ENCODE measurements around the gene TAGLN2. TPM values are rescaled to one million over a fixed set of nuclear protein-coding genes. Genes with fewer than 3 reads are reported as not detected.

TAGLN2 gene
- total and polyA plus RNA-seq, 2 experiments from 2014 or later: 122 to 292 TPM

DNA sequence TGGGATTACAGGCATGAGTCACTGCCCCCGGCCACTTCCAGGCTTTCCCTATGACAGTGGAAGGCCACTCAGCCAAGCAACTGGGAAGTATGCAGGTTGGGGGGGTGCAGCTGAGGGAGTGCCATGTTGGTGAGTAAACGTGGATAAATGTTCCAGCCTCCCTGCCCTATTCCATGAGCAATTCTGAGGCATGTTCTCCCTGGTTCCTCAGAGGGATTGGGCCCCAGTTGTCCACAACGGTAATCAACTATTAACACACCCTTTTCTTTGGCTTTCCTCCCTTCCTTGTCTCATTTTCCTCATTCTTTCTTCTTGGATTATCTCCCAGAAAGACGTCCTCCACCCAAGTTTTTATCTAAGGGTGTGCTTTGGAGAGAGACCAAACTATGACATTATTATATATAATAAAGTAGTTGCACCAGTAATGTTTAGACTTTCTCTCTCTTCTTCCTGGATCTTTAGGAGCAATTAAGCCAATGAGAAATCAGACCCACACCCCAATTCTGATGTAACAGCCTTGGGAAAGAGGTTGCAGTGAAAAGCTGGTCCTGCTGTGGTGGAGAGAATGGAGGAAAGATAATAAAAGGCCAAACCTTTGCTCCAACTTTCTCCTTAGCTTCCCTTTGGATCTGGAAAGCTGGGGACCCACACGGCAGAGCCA lies 35.5 kb upstream of the TAGLN2 start:
- H3K27me3 ChIP-seq: no peaks in the 10 kb centered on the region
- peak; percentile 65 for DNase-seq (ENCODE audit: low spot score)
- H3K4me3 ChIP-seq: no peak overlapping the region
- no peaks in the 10 kb centered on the region for H3K9me2 ChIP-seq (replicated peaks; ENCODE audit: insufficient read depth)
- no peaks in the 10 kb centered on the region for H3K9me3 ChIP-seq (ENCODE audit: low read depth)
- H3K36me3 ChIP-seq (replicated peaks; ENCODE audit: insufficient read depth, low read depth): no peaks in the 10 kb centered on the region
- peaks cover 4% of the 10 kb centered on the region for H3K4me1 ChIP-seq (ENCODE audit: insufficient read depth)
- no peak overlapping the region for H2AFZ ChIP-seq
- no peaks in the 10 kb centered on the region for H3K79me2 ChIP-seq
- H3K27ac ChIP-seq: peak overlapping the region; percentile 68
- WGBS (ENCODE audit: low lambda C conversion rate, missing lambda C conversion rate): 51% methylated on average over 5 of the region's 5 CpGs
- TF ChIP-seq EZH2 (IDR thresholded peaks at IDR 0.05; ENCODE audit: borderline replicate concordance) (no peak), EZH2phosphoT487 (IDR thresholded peaks at IDR 0.05; ENCODE audit: low read depth, severe bottlenecking, unreplicated experiment) (no peak)
- TF ChIP-seq, protein P1, sequence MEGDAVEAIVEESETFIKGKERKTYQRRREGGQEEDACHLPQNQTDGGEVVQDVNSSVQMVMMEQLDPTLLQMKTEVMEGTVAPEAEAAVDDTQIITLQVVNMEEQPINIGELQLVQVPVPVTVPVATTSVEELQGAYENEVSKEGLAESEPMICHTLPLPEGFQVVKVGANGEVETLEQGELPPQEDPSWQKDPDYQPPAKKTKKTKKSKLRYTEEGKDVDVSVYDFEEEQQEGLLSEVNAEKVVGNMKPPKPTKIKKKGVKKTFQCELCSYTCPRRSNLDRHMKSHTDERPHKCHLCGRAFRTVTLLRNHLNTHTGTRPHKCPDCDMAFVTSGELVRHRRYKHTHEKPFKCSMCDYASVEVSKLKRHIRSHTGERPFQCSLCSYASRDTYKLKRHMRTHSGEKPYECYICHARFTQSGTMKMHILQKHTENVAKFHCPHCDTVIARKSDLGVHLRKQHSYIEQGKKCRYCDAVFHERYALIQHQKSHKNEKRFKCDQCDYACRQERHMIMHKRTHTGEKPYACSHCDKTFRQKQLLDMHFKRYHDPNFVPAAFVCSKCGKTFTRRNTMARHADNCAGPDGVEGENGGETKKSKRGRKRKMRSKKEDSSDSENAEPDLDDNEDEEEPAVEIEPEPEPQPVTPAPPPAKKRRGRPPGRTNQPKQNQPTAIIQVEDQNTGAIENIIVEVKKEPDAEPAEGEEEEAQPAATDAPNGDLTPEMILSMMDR (IDR thresholded peaks at IDR 0.05; ENCODE audit: poor library complexity): no peak
- H4K20me1 ChIP-seq (ENCODE audit: insufficient read depth, poor library complexity, severe bottlenecking): no peaks in the 10 kb centered on the region
- H3K4me2 ChIP-seq: peak overlapping the region; percentile 46

DNA sequence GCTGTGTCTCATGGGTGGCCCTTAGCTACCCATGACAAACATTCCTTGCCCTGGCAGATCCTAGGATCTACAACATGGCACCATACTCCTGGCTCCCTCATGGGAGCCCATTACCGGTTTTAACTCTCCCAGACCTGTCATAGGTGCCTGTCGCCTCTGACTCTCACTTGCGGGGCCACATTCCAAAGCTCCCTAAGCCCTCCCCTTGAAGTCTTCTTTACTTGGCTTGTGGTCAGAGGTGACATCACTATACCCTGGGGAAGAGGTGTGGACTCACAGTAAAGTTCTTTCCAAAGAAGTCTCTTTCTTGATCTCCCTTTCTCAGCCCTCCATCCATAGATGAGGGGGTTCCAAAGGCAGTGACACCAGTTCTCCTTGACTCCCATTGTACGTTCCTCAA lies 34.1 kb upstream of the TAGLN2 start:
- Histone ChIP-seq H3K4me1 (ENCODE audit: insufficient read depth) (peaks cover 4% of the 10 kb centered on the region), H4K20me1 (ENCODE audit: insufficient read depth, poor library complexity, severe bottlenecking) (no peaks in the 10 kb centered on the region), H2AFZ (no peak overlapping the region), H3K27me3 (no peaks in the 10 kb centered on the region), H3K79me2 (no peaks in the 10 kb centered on the region), H3K4me3 (no peak overlapping the region), H3K36me3 (replicated peaks; ENCODE audit: insufficient read depth, low read depth) (no peaks in the 10 kb centered on the region), H3K27ac (no peak overlapping the region), H3K4me2 (no peak overlapping the region), H3K9me3 (ENCODE audit: low read depth) (no peaks in the 10 kb centered on the region), H3K9me2 (replicated peaks; ENCODE audit: insufficient read depth) (no peaks in the 10 kb centered on the region)
- TF ChIP-seq EZH2phosphoT487 (IDR thresholded peaks at IDR 0.05; ENCODE audit: low read depth, severe bottlenecking, unreplicated experiment) (no peak), EZH2 (IDR thresholded peaks at IDR 0.05; ENCODE audit: borderline replicate concordance) (no peak)
- TF ChIP-seq, protein P1 (IDR thresholded peaks at IDR 0.05; ENCODE audit: poor library complexity): no peak
- WGBS (ENCODE audit: low lambda C conversion rate, missing lambda C conversion rate): 54% methylated on average over 4 of the region's 4 CpGs
- no peak for DNase-seq (ENCODE audit: low spot score)

DNA sequence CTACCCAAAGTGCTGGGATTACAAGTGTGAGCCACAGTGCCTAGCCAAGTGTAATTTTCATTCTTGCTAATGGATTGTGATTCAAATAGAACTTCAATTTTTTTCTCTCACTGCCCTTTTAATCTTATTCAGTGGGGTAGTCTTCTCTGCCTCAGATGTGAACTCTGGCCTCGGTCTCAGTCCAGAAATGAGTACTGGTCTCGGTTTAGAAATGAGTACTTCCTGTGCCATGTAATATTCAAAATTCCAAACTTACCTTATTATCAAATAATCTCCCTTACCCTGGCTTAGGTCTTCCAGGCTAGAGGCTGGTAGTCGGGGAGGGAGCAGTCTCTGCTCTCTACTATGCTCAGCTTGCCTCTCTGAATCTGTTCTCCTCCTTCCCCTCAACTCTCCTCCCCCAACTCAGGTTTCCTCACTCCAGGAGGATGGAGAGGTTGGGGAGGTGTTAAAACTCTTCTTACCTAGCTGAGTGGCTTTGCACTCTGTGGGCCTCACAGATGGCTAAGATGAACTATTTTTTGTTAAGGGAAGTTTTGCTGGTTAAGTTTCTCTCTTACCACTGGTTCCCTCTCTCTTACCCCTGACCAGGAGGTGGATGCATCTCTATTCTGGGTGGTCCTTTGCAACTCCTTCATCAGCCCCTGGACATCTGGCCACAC lies 33.5 kb upstream of the TAGLN2 start:
- no peak overlapping the region for H2AFZ ChIP-seq
- H3K4me3 ChIP-seq: no peak overlapping the region
- H3K27me3 ChIP-seq: no peaks in the 10 kb centered on the region
- no peaks in the 10 kb centered on the region for H3K36me3 ChIP-seq (replicated peaks; ENCODE audit: insufficient read depth, low read depth)
- no peaks in the 10 kb centered on the region for H3K9me3 ChIP-seq (ENCODE audit: low read depth)
- H3K9me2 ChIP-seq (replicated peaks; ENCODE audit: insufficient read depth): no peaks in the 10 kb centered on the region
- H3K4me2 ChIP-seq: no peak overlapping the region
- DNase-seq (ENCODE audit: low spot score): no peak
- H3K27ac ChIP-seq: no peak overlapping the region
- TF ChIP-seq, protein P1 (IDR thresholded peaks at IDR 0.05; ENCODE audit: poor library complexity): no peak
- no peak for TF ChIP-seq EZH2 (IDR thresholded peaks at IDR 0.05; ENCODE audit: borderline replicate concordance)
- no peak for TF ChIP-seq EZH2phosphoT487 (IDR thresholded peaks at IDR 0.05; ENCODE audit: low read depth, severe bottlenecking, unreplicated experiment)
- 55% methylated on average over 3 of the region's 3 CpGs for WGBS (ENCODE audit: low lambda C conversion rate, missing lambda C conversion rate)
- no peaks in the 10 kb centered on the region for H3K79me2 ChIP-seq
- no peaks in the 10 kb centered on the region for H4K20me1 ChIP-seq (ENCODE audit: insufficient read depth, poor library complexity, severe bottlenecking)
- peaks cover 4% of the 10 kb centered on the region for H3K4me1 ChIP-seq (ENCODE audit: insufficient read depth)

Data from hepatocyte (in vitro differentiated cells).